GM18511 (cell line): Measurements from ENCODE around the gene USP5.
"Not testable (repeated sequence)": the region's sequence is repeated elsewhere in the genome, so short reads cannot be mapped to it uniquely, and the experiment has no call there.

Source experiments
- ATAC-seq: cut with Tn5 transposase; IDR thresholded peaks from one replicate; pipeline ENCODE4 v1.9.1; 2021; ENCODE audit warnings: mild to moderate bottlenecking, moderate library complexity; ENCODE audit not compliant: unreplicated experiment

USP5 gene

DNA sequence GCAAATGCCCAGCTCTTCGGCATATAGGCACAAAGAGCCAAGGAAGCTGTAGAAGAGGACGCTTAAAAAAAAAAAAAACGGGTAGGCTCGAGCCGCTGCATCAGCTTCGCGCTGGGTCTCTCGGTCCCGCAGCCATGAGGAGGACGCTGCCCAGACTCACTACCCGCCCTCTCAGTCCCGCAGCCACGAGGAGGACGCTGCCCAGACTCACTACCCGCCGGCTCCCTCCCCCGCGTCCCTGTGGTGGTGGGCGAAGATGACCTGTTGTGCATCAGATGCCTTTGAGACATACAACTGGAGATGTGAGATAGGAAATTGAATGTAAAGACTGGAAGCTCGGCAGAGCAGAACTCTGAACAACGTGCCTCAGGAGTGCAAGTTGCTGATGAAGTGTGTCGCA, 32.6 kb downstream of the USP5 start:
- ATAC-seq, result no peak

DNA sequence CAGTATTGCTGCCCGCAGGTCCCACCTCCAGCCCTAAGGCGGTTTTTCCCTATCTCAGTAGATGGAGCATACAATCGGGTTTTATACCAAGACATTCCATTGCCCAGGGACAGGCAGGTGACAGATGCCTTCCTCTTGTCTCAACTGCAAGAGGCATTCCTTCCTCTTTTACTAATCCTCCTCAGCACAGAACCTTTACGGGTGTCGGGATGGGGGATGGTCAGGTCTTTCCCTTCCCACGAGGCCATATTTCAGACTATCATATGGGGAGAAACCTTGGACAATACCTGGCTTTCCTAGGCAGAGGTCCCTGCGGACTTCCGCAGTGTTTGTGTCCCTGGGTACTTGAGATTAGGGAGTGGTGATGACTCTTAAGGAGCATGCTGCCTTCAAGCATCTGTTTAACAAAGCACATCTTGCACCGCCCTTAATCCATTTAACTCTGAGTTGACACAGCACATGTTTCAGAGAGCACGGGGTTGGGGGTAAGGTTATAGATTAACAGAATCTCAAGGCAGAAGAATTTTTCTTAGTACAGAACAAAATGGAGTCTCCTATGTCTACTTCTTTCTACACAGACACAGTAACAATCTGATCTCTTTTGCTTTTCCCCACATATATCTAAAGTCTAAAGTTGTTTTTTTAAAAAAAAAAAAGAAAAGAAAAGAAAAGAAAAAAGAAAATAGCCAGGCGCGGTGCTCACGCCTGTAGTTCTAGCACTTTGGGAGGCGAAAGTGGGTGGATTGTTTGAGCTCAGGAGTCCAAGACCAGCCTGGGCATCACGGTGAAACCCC, 34.5 kb downstream of the USP5 start:
- not testable (repeated sequence) for ATAC-seq

DNA sequence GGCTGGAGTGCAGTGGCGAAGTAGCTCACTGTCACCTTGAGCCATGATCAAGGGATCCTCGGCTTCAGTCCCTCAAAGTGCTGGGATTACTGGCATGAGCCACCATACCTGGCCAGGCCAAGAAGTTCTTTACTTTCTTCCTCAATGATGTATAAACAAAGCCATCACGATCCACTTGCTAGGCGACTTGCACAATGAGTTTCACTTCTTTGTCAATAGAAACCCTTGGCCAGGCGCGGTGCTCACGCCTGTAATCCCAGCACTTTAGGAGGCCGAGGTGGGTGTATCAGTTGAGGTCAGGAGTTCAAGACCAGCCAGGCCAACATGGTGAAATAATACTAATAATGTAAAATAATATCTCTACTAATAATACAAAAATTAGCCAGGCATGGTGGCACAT, 35.5 kb downstream of the USP5 start:
- ATAC-seq, result no peak

DNA sequence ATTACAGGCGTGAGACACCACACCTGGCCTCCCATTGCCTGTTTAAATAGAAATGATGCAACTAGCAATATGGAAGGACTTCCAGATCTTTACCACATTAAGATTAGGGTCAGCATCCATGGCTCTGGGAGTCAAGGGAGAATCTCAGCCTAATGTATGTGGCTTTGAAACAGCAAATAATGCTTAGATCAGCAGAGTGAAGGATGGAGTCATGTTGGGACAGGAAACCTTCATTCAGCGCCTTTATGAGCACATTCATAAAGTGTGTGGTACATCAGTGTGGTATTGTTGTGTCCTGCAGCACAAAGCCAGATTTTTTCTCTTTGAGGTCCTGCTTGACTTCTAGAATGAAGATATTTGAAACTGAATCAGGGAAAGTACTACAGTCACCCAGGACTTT, 36.4 kb downstream of the USP5 start:
- no peak for ATAC-seq

DNA sequence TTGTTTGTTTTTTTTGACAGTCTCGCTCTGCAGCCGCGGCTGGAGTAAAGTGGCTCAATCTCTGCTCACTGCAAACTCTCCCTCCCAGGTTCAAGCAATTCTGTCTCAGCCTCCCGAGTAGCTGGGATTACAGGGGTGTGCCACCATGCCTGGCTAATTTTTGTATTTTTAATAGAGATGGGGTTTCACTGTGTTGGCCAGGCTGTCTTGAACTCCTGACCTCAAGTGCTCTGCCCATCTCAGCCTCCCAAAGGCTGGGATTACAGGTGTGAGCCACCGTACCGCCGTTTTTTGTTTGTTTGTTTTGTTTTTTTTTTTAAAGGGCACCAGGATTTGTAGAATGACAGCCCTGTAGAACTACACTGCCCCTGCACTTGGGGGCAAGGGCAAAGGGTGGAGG, 36.8 kb downstream of the USP5 start:
- ATAC-seq, result not testable (repeated sequence)

DNA sequence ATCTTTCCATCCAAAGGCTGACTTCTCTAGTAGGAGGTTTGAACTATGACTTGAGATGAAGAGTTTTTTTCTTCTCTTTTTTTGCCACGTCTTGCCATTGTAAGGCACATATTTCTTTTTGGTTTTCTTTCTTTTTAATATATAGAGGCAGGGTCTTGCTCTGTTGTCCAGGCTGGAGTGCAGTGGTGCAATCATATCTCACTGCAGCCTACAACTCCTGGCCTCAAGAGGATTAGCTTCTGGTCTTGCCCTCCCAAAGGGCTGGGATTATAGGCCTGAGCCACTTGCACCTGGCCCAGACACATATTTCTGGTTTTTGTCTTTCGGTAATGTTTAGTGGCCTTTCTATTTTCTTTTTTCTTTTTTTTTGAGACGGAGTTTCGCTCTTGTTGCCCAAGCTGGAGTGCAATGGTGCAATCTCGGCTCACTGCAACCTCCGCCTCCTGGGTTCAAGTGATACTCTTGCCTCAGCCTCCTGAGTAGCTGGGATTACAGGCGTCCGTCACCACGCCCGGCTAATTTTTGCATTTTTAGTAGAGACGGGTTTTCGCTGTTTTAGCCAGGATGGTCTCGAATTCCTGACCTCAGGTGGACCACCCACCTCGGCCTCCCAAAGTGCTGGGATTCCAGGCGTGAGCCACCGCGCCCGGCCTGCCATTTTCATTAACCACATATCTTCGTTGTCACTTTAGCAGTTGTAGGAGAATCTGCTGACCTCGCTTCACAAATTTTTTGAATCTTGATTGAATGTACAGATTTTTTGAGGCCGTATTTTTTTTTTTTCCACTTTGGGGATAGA, 38.0 kb downstream of the USP5 start:
- not testable (repeated sequence) for ATAC-seq

DNA sequence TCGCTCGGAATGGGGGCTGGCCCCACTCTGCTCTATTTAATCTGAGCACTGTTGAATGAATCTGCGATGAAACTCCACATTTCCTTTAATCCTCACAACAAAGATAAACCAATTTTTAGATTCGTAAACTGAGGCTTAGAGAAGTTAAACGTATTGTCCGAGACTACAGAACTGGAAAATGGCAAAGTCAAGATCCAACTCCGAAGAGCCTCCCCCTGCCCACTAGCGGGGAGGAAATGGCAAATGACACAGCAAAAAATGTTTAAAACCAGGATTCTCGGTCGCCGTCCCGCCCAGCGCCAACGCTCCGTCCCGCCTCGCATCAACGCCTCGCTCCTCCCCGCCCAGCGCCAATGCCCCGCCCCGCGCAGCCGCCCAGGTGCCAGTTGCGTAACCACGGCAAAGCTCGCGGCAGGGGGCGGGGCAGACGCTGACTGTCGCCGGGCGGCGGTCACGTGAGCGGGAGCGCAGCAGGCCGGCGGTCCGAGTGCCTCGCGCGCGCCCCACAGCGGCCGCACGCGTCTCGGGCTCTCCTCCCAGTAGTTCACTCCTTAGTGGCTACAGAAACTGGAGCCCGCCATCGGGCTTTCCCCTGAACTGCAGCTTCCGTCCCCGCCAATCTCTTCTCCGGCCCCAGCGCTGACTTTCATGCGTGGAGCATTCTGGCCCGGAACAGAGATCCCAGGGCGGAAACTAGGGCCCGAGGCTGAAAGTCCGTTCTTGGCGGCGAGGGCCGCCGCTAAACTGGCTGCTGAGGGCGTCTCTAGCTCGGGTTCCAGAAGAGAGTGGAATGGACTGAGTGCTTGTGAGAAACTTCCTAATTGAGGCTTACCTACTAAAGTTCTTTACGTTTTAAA, 39.1 kb downstream of the USP5 start:
- peak; percentile 94 for ATAC-seq

DNA sequence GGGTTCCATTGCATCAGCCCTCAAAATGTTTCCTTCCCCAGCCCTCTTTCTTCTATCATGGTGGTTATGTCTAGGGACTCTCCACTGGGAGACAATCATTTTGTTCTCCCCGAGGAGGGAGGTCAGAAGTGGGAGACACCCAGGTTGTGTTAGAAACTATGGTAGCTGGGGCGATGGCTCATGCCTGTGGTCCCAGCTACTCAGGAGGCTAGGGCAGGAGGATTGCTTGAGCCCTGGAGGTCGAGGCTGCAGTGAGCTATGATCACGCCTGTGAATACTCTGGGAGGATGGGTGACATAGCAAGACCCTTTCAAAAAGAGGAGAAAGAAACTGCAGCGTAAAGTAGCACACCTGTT, 39.7 kb downstream of the USP5 start:
- ATAC-seq, result peak; percentile 15

DNA sequence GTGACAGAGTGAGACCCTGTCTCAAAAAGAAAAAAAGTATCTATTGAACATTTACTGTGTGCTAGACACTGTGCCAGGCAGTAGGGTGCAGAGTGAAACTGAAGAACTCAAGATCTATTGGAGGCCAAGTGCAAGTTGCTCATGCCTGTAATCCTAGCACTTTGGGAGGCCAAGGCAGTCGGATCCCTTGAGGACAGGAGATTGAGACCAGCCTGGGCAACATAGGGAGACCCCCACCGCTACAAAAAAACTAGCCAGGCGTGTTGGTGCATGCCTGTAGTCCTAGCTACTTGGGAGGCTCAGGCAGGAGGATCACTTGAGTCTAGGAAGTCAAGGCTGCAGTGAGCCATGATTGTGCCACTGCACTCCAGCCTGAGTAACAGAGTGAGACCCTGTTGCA, 40.7 kb downstream of the USP5 start:
- ATAC-seq, result not testable (repeated sequence)

DNA sequence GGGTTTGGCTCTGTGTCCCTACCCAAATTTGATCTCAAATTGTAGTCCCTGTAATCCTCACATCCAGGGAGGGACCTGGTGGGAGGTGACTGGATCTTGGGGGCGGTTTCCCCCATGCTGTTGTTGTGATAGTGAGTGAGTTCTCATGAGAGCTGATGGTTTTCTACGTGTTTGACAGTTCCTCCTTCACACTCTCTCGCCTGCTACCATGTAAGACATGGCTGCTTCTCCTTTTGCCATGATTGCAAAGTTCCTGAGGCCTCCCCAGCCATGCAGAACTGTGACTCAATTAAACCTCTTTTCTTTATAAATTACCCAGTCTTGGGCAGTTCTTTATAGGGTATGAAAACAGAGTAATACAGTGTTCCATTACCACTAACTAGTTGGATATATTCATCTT, 42.4 kb downstream of the USP5 start:
- ATAC-seq, result no peak

DNA sequence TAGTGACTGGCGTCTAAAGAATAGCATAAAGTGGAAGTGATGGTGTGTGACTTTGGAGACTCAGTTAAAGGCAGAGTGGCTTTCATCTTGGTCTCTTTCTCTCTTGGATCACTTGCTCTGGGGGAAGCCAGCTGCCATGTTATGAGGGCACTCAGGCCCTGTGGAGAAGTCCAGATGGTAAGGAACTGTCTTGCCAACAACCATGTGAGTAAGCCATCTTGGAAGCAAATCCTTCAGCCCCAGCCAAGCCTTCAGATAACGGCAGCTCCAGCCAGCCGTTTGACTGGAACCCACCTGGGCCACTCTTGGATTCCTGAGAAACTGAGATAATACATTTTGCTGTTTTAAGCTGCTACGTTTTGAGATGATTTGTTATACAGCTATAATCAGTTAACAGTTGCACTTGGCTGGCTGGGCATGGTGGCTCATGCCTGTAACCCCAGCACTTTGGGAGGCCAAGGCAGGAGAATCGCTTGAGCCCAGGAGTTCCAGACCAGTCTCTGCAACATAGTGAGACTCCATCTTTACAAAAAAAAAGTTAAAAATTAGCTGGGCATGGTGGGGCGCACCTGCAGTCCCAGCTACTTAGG, 45.0 kb downstream of the USP5 start:
- no peak for ATAC-seq

DNA sequence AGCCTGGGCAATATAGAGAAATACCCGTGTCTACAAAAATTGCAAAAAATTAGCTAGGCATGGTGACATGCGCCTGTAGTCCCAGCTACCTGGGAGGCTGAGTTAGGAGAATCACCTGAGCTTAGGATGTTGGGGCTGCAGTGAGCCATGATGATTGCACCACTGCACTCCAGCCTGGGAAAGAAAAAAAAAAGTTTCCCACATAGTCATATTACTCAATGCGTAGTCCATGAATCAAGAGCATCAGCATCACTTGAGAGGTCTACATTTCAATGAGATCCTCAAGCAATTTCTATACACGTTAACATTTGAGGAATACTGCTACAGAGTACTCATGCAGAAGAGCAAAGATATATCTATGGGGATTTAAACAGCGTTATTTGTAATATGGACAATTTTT, 47.5 kb downstream of the USP5 start:
- ATAC-seq, result no peak

DNA sequence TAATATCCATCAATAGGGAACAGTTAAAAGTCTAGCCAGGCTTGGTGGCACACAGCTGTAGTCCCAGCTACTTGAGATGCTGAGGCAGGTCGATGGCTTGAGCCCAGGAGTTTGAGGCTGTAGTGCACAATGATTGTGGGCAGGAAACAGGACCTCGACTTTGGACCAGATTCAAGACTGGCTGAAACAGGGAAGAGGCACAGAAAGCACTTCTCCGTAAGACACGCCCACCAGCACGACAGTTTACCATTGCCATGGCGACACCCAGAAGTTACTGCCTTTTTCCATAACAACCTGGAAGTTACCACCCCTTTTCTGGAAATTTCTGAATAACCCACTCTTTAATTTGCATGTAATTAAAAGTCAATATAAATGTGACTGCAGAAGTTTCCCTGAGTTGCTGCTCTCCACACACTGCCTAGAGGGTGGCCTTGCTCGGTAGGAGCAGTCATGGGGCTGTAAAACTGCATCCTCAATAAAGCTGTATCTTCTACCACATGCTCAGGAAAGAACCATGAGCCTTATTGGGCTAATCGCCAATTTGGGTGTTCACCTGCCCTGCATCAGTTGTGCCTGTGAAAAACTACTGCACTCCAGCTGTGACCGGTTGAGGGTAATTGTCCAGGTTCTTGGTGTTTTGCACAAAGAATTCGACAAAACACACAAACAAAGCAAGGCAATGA, 48.0 kb downstream of the USP5 start:
- ATAC-seq, result no peak

DNA sequence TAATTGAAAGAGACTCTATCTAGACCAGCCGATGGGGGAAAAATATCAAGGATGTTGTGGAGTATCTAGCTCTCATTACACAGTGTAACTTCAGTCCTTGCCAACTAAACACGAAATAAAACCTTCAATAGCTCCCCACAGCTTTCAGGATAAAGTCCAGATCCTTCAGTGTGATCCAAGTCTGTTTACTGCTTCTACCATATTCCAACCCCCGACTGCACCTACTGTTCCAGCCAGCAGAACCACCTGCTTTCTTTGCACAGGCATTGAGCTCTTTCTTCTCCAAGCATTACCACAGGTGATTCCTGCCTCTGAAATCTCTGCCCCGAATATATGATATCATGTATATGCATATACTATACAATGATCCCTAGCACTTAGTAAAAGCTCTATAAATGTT, 50.5 kb downstream of the USP5 start:
- ATAC-seq, result no peak

DNA sequence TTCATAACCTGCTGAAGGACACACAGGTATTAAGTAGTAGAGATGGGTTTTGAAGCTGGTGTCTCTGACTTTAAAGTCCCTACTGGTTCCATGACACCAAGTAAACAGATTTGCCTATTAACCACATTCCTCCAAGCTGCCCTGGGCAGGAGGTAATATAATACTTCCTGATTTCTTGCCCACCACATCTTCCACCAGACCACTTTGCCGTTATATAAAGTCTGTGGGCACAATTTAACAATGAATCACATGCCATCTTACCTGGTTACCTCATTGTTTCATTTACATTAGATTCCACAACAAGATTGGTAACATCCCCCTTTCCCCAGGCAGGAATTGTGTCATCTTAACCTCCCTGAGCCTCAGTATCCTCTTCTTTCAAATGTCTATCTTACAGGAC, 51.8 kb downstream of the USP5 start:
- no peak for ATAC-seq

DNA sequence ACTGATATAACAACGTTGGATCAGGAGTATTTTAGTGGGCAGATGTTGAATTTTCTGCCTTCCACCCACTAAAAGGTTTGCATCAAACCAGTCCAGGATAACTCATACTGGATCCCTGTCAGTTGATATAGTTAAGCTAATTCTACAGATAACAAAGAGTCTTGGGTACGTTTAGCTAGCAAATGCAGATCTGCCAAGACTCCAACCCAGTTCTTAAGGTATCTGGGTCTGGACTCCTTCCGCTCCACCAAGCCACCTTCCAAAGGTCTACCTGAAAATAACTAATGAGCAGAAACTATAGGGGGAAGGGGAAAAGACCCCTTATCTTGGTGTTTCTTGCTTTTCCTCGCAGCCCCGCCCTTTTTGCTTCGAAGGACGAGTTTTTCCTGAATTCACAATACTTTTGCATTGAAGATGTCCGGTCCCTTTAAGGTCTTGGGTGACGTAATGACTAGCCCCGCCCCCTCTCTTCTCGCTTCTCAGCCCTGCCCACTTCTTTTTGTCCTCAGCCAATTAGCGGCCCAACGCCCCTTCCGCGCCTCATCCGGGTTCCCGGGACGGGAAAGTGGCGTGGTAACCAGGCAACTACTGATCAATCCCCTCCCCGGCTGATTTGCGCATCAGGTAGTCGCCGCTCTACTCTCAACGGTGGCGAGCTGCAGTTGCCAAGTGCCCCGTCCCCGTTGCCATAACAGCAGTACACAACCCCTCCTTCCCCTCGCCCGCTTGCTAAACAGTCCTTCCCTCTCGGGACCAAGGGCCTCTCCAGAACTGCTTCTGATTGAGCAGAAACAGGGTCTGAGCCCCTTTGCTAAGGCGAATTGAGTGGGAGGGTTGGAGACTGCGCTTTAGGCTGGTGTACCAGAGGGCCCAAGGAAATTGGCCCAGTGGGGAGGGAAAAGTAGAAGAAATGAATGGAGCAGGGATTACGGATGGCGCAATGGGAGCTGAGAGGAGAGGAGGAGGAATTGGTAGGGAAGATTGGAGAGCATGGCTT, 52.6 kb downstream of the USP5 start, which contains the start of gene LRRC23:
LRRC23 (plus strand) TSS at position 543 of the 997 bp plus-strand sequence. CDS start 812 bp downstream, outside the sequence.
- peak; percentile 93 for ATAC-seq

DNA sequence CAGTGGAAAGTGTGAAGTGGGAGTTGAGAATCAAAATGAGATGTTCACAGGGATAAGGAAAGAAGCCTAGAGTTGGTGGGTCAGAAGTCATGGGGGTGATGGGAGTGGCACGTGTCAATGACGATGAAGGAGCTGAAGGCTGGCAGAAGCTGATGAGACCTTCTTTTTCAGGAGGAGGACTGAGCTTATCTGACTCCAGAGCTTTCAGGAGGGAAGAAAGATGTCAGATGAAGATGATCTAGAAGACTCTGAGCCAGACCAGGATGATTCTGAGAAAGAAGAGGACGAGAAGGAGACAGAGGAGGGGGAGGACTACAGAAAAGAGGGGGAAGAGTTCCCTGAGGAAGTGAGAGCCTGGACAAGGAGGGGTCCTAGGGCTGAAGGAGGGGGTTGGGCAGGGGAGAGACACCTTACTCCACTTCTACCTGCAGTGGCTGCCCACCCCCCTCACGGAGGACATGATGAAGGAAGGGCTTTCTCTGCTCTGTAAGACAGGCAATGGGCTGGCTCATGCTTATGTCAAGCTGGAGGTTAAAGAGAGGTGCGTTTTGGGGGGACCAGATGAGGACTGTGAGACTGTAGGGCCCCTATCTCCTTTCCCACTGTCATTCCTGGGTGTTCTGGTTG, 53.6 kb downstream of the USP5 start:
- ATAC-seq, result no peak

DNA sequence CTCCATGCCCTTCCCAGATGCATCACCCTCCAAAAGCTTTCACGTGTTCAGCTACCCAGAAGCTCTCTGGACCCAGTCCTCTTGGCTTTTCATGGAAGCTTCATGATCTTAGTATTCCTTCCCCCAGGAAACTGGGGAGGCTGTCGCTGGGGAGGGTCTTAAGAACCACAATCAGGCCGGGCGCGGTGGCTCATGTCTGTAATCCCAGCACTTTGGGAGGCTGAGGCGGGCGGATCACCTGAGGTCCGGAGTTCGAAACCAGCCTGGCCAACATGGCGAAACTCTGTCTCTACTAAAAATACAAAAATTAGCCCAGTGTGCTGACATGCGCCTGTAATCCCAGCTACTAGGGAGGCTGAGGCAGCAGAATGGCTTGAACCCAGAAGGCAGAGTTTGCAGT, 56.2 kb downstream of the USP5 start:
- ATAC-seq, result not testable (repeated sequence)
